GM10266 (cell line): Measurements from ENCODE around the gene ADGRL1.

ENCODE experiments used
- DNase-seq: peaks from one replicate; pipeline ENCODE4 v3.0.0; 2012; ENCODE audit errors: extremely low spot score
- TF ChIP-seq, protein P1 (sequence below): IDR thresholded peaks from 2 replicates; pipeline ENCODE4 v1.5.1; 2012; ENCODE audit warnings: mild to moderate bottlenecking, low read depth; ENCODE audit not compliant: control insufficient read depth, insufficient read depth; ENCODE audit errors: missing control alignments

Gene ADGRL1

GRCh38 chr19:14115756-14116155 lies 90.2 kb downstream of the ADGRL1 start:
- TF ChIP-seq, protein P1, sequence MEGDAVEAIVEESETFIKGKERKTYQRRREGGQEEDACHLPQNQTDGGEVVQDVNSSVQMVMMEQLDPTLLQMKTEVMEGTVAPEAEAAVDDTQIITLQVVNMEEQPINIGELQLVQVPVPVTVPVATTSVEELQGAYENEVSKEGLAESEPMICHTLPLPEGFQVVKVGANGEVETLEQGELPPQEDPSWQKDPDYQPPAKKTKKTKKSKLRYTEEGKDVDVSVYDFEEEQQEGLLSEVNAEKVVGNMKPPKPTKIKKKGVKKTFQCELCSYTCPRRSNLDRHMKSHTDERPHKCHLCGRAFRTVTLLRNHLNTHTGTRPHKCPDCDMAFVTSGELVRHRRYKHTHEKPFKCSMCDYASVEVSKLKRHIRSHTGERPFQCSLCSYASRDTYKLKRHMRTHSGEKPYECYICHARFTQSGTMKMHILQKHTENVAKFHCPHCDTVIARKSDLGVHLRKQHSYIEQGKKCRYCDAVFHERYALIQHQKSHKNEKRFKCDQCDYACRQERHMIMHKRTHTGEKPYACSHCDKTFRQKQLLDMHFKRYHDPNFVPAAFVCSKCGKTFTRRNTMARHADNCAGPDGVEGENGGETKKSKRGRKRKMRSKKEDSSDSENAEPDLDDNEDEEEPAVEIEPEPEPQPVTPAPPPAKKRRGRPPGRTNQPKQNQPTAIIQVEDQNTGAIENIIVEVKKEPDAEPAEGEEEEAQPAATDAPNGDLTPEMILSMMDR: no peak
- DNase-seq: peak; percentile 2

DNA sequence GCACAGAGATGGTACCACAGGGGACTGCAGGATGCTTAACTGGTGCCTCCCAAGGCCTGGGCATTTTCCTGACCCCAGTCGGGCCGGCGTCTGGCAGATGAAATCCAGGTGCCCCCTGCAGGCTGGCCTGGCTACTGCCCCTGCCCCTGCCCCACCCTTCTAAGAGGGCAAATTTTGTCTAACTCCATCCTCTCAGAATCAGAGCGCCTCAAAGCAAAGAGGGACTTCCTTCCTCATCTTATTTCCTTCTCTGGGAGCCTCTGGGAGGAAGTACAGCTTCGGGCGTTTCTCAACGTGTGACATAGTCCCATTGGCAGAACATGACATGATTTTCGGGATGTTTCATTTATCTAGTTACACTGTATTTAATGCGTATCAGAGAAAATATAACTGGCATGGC lies 91.1 kb downstream of the ADGRL1 start:
- TF ChIP-seq, protein P1: peak; percentile 52
- DNase-seq: peak; percentile 69

GRCh38 chr19:14114439-14114838 lies 91.5 kb downstream of the ADGRL1 start:
- TF ChIP-seq, protein P1: no peak
- no peak for DNase-seq

- TF ChIP-seq, protein P1: peak; percentile 23
- no peak for DNase-seq
These were observed 92.1 kb downstream of the ADGRL1 start for GRCh38 chr19:14113762-14114414.

GRCh38 chr19:14112809-14113385 lies 93.1 kb downstream of the ADGRL1 start:
- DNase-seq: no peak
- TF ChIP-seq, protein P1: no peak

- TF ChIP-seq, protein P1: no peak
- DNase-seq: no peak
These were observed 93.7 kb downstream of the ADGRL1 start for GRCh38 chr19:14112051-14112808.

- DNase-seq: no peak
- TF ChIP-seq, protein P1: no peak
These were observed 94.5 kb downstream of the ADGRL1 start for GRCh38 chr19:14111486-14111885.
